BJ (cell line): Measurements from ENCODE around the gene LIF. TPM values are rescaled to one million over a fixed set of nuclear protein-coding genes. Genes with fewer than 3 reads are reported as not detected.
A peak's percentile ranks its signal among the peaks of the same experiment; 100 is the strongest.

ENCODE experiments used
- CTCF ChIA-PET: fragments of 350-600 bp; formaldehyde crosslinking; extraction: SDS; loops from one replicate; lab custom pipeline; 2021; ENCODE audit warnings: antibody characterized with exemption, inconsistent platforms; lab: Yijun Ruan, JAX
- POLR2A ChIA-PET: fragments of 300-600 bp; sonication (Branson Sonifier 250); formaldehyde crosslinking; extraction: SDS; loops from one replicate; lab custom pipeline; 2021; ENCODE audit warnings: antibody characterized with exemption; lab: Charles Lee
- DNase-seq: peaks from one replicate; pipeline ENCODE4 v3.0.0-alpha.2; 2011; ENCODE audit warnings: low read depth
- H3K27me3 ChIP-seq: 2 replicates; pipeline ENCODE4 v1.6.0; 2011; ENCODE audit warnings: low read length; ENCODE audit not compliant: control insufficient read depth, insufficient read depth
- H3K36me3 ChIP-seq: 2 replicates; pipeline ENCODE4 v1.5.1; 2011; ENCODE audit warnings: low read length; ENCODE audit not compliant: control insufficient read depth, insufficient read depth
- H3K4me3 ChIP-seq: 2 replicates; pipeline ENCODE4 v1.5.1; 2011; ENCODE audit warnings: low read depth, mild to moderate bottlenecking, control low read depth, low read length
- polyA plus RNA-seq: library from polyadenylated mRNA; depleted of rRNA; stranded (reverse); fragments of >200 nt; gene quantifications from 2 replicates; pipeline ENCODE4 v1.2.3, GENCODE V29; 2011
- TF ChIP-seq, protein P1 (sequence below): IDR thresholded peaks from 2 replicates; pipeline ENCODE4 v1.5.1; 2011; ENCODE audit warnings: low read depth, mild to moderate bottlenecking, control low read depth, inconsistent platforms, low read length, moderate library complexity; ENCODE audit not compliant: insufficient read depth

Gene LIF
- polyA plus RNA-seq, 1 experiment: 5.8 TPM

- POLR2A ChIA-PET: interaction anchor here (1.0 kb wide), 1 partner anchor 26 kb away, joined by 3 read pairs; no protein-coding TSS in a partner anchor
- Histone ChIP-seq H3K4me3 (no peak overlapping the region), H3K27me3 (no peaks in the 10 kb centered on the region; the same call in 1 of the 2 replicates), H3K36me3 (no peaks in the 10 kb centered on the region)
- CTCF ChIA-PET: no interaction called here
- no peak for DNase-seq
- TF ChIP-seq, protein P1, sequence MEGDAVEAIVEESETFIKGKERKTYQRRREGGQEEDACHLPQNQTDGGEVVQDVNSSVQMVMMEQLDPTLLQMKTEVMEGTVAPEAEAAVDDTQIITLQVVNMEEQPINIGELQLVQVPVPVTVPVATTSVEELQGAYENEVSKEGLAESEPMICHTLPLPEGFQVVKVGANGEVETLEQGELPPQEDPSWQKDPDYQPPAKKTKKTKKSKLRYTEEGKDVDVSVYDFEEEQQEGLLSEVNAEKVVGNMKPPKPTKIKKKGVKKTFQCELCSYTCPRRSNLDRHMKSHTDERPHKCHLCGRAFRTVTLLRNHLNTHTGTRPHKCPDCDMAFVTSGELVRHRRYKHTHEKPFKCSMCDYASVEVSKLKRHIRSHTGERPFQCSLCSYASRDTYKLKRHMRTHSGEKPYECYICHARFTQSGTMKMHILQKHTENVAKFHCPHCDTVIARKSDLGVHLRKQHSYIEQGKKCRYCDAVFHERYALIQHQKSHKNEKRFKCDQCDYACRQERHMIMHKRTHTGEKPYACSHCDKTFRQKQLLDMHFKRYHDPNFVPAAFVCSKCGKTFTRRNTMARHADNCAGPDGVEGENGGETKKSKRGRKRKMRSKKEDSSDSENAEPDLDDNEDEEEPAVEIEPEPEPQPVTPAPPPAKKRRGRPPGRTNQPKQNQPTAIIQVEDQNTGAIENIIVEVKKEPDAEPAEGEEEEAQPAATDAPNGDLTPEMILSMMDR: no peak
These were observed 15.6 kb downstream of the LIF start for GRCh38 chr22:30230787-30231461.

DNA sequence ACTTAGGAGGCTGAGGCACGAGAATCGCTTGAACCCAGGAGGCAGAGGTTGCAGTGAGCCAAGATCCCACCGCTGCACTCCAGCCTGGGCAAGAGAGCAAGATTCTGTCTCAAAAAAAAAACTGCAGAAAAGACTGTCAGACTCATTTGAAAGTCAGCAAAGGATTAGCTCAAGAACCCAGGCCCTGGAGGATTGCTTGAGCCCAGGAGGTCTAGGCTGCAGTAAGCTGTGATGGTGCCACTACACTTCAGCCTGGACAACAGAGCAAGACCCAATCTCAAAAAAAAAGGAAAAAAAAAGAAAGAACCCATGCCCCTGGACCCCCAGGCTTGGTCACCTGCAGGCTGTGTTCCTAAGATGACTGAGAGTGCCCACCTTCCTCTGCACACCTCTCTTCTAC is 16.2 kb downstream of the LIF start:
- Histone ChIP-seq H3K27me3 (no peaks in the 10 kb centered on the region; the same call in 1 of the 2 replicates), H3K36me3 (no peaks in the 10 kb centered on the region), H3K4me3 (no peak overlapping the region)
- DNase-seq: no peak
- TF ChIP-seq, protein P1: no peak
- CTCF ChIA-PET: no interaction called here
- POLR2A ChIA-PET: interaction anchor here (1.0 kb wide), 1 partner anchor 26 kb away, joined by 3 read pairs; no protein-coding TSS in a partner anchor

- peak; percentile 59 for DNase-seq
- TF ChIP-seq, protein P1: no peak
- POLR2A ChIA-PET: no interaction called here
- CTCF ChIA-PET: no interaction called here
- Histone ChIP-seq H3K4me3 (no peak overlapping the region), H3K36me3 (no peaks in the 10 kb centered on the region), H3K27me3 (no peaks in the 10 kb centered on the region; the same call in 1 of the 2 replicates)
These were observed 17.8 kb downstream of the LIF start for GRCh38 chr22:30228509-30229359.

DNA sequence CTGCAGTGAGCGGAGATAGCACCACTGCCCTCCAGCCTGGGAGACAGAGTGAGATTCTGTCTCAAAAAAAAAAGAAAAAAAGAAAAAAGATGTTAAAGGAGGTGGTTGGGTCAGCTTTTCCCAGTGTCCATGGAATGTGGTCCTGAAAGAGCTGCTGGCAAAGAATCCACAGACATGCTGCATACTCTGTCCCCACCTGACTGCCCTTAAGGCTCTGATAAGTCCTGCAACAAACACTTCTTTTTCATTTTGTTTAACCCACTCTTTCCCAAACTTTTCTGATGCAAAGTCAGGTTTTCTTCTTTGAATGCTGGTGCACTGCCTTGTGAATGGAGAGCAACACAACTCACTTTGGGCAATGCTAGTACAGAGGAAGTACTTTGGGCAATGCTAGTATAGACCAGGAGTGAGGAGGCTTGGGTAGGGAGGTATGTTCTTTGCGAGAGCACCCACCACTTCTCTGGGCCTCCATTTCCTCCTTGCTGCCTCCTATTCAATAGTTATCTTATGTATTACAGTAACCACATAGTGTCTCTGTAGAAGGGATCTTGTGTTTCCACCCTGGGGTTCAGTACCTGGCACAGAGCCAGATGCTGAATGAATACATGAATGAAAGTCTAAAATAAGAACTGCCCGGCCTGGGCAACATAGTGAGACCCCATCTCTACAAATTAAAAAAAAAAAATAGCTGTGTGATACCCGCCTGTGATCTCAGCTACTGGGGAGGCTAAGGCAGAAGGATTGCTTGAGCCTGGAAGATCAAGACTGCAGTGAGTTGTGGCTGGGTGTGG is 18.9 kb downstream of the LIF start:
- no peaks in the 10 kb centered on the region; the same call in 1 of the 2 replicates for H3K27me3 ChIP-seq
- no peak for DNase-seq
- ChIA-PET POLR2A (no interaction called here), CTCF (interaction anchor here (1.0 to 1.3 kb wide), 2 partner anchors 8 to 119 kb away, joined by 3 read pairs; no protein-coding TSS in a partner anchor)
- H3K4me3 ChIP-seq: no peak overlapping the region
- H3K36me3 ChIP-seq: no peaks in the 10 kb centered on the region
- TF ChIP-seq, protein P1: no peak
